ENCODE results near the gene GJB5.
"Not testable (repeated sequence)": the region's sequence is repeated elsewhere in the genome, so short reads cannot be mapped to it uniquely, and the experiment has no call there.

GJB5 gene

GRCh38 chr1:34768856-34769255 lies 14.0 kb downstream of the GJB5 start:
- Histone ChIP-seq H3K9me3 (no peaks in the 10 kb centered on the region), H3K4me1 (ENCODE audit: control insufficient read depth in 1 of 2, insufficient read depth in 1 of 2, low read depth in 1 of 2, low read length in 1 of 2) (no peaks in the 10 kb centered on the region), H3K4me3 (ENCODE audit: low read depth in 1 of 2, low read length in 1 of 2) (no peak overlapping the region), H3K36me3 (no peaks in the 10 kb centered on the region), H3K27ac (no peak overlapping the region), H3K27me3 (peaks cover 11% of the 10 kb centered on the region)
- TF ChIP-seq CTCF (IDR thresholded peaks at IDR 0.05), result no peak

GRCh38 chr1:34770891-34771504 lies 16.2 kb downstream of the GJB5 start:
- Histone ChIP-seq H3K4me1 (ENCODE audit: control insufficient read depth in 1 of 2, insufficient read depth in 1 of 2, low read depth in 1 of 2, low read length in 1 of 2) (no peaks in the 10 kb centered on the region), H3K36me3 (no peaks in the 10 kb centered on the region), H3K9me3 (no peaks in the 10 kb centered on the region), H3K27ac (no peak overlapping the region), H3K4me3 (ENCODE audit: low read depth in 1 of 2, low read length in 1 of 2) (no peak overlapping the region), H3K27me3 (peaks cover 5% of the 10 kb centered on the region)
- no peak for TF ChIP-seq CTCF (IDR thresholded peaks at IDR 0.05)

- Histone ChIP-seq H3K4me1 (ENCODE audit: control insufficient read depth in 1 of 2, insufficient read depth in 1 of 2, low read depth in 1 of 2, low read length in 1 of 2) (no peaks in the 10 kb centered on the region), H3K36me3 (no peaks in the 10 kb centered on the region), H3K4me3 (ENCODE audit: low read depth in 1 of 2, low read length in 1 of 2) (no peak overlapping the region), H3K27ac (no peak overlapping the region), H3K9me3 (no peaks in the 10 kb centered on the region), H3K27me3 (peaks cover 6% of the 10 kb centered on the region)
- no peak for TF ChIP-seq CTCF (IDR thresholded peaks at IDR 0.05)
Measured at GRCh38 chr1:34771573-34772371, 16.9 kb downstream of the GJB5 start.

- H3K27me3 ChIP-seq, result peaks cover 20% of the 10 kb centered on the region
- not testable (repeated sequence) for H3K36me3 ChIP-seq; H3K4me1 ChIP-seq (ENCODE audit: control insufficient read depth in 1 of 2, insufficient read depth in 1 of 2, low read depth in 1 of 2, low read length in 1 of 2); H3K4me3 ChIP-seq (ENCODE audit: low read depth in 1 of 2, low read length in 1 of 2); H3K27ac ChIP-seq; H3K9me3 ChIP-seq
Measured at GRCh38 chr1:34773114-34773513, 18.3 kb downstream of the GJB5 start.

GRCh38 chr1:34774957-34775356 lies 20.1 kb downstream of the GJB5 start:
- no peak overlapping the region for H3K4me3 ChIP-seq (ENCODE audit: low read depth in 1 of 2, low read length in 1 of 2)
- H3K27me3 ChIP-seq, result peaks cover 38% of the 10 kb centered on the region
- H3K4me1 ChIP-seq (ENCODE audit: control insufficient read depth in 1 of 2, insufficient read depth in 1 of 2, low read depth in 1 of 2, low read length in 1 of 2), result no peaks in the 10 kb centered on the region
- no peaks in the 10 kb centered on the region for H3K9me3 ChIP-seq
- no peak overlapping the region for H3K27ac ChIP-seq
- TF ChIP-seq CTCF (IDR thresholded peaks at IDR 0.05), result no peak
- H3K36me3 ChIP-seq, result no peaks in the 10 kb centered on the region

- no peak for TF ChIP-seq CTCF (IDR thresholded peaks at IDR 0.05)
- no peak overlapping the region for H3K27ac ChIP-seq
- H3K4me3 ChIP-seq (ENCODE audit: low read depth in 1 of 2, low read length in 1 of 2), result no peak overlapping the region
- H3K9me3 ChIP-seq, result no peaks in the 10 kb centered on the region
- H3K27me3 ChIP-seq, result peaks cover 57% of the 10 kb centered on the region
- no peaks in the 10 kb centered on the region for H3K36me3 ChIP-seq
- H3K4me1 ChIP-seq (ENCODE audit: control insufficient read depth in 1 of 2, insufficient read depth in 1 of 2, low read depth in 1 of 2, low read length in 1 of 2), result no peaks in the 10 kb centered on the region
Measured at GRCh38 chr1:34776911-34777310, 22.1 kb downstream of the GJB5 start.
